Stimulated activated CD4-positive, alpha-beta T cell treated with anti-CD3 and anti-CD28 coated beads, TNF-alpha, amount 100 ng/mL, for 24 hours (primary cell): Measurements from ENCODE around the gene TOMM20.

Experiments
- DNase-seq, 3 experiments: peaks; one replicate each; pipeline ENCODE4 v3.0.0-alpha.2; 2020; ENCODE audit warnings: low read depth in 3 of 3

The TOMM20 gene

GRCh38 chr1:235063068-235063765, 65.4 kb downstream of the TOMM20 start:
- DNase-seq: no peak

GRCh38 chr1:235060607-235061470, 67.8 kb downstream of the TOMM20 start:
- DNase-seq: no peak
